ENCODE measurements around the gene SFI1.
"Not testable (repeated sequence)": the region's sequence is repeated elsewhere in the genome, so short reads cannot be mapped to it uniquely, and the experiment has no call there.

Gene SFI1

GRCh38 chr22:31504282-31504681 lies 7.9 kb downstream of the SFI1 start:
- H3K4me3 ChIP-seq (replicated peaks; ENCODE audit: low read depth, low read length): no peak overlapping the region
- DNase-seq (ENCODE audit: low read depth): peak; percentile 62
- no peak for TF ChIP-seq CTCF (IDR thresholded peaks at IDR 0.05; ENCODE audit: low read length, missing control alignments)

- DNase-seq (ENCODE audit: low read depth); H3K4me3 ChIP-seq (replicated peaks; ENCODE audit: low read depth, low read length): not testable (repeated sequence)
Measured at GRCh38 chr22:31507517-31507916, 11.2 kb downstream of the SFI1 start.

- DNase-seq (ENCODE audit: low read depth): no peak
- no peak overlapping the region for H3K4me3 ChIP-seq (replicated peaks; ENCODE audit: low read depth, low read length)
- no peak for TF ChIP-seq CTCF (IDR thresholded peaks at IDR 0.05; ENCODE audit: low read length, missing control alignments)
Measured at GRCh38 chr22:31508536-31508935, 12.2 kb downstream of the SFI1 start.

- no peak for TF ChIP-seq CTCF (IDR thresholded peaks at IDR 0.05; ENCODE audit: low read length, missing control alignments)
- no peak overlapping the region for H3K4me3 ChIP-seq (replicated peaks; ENCODE audit: low read depth, low read length)
- no peak for DNase-seq (ENCODE audit: low read depth)
Measured at GRCh38 chr22:31509061-31509762, 12.9 kb downstream of the SFI1 start.

GRCh38 chr22:31520051-31520450 lies 23.7 kb downstream of the SFI1 start:
- no peak overlapping the region for H3K4me3 ChIP-seq (replicated peaks; ENCODE audit: low read depth, low read length)
- no peak for TF ChIP-seq CTCF (IDR thresholded peaks at IDR 0.05; ENCODE audit: low read length, missing control alignments)
- no peak for DNase-seq (ENCODE audit: low read depth)

GRCh38 chr22:31524132-31524531 lies 27.8 kb downstream of the SFI1 start:
- not testable (repeated sequence) for DNase-seq (ENCODE audit: low read depth); H3K4me3 ChIP-seq (replicated peaks; ENCODE audit: low read depth, low read length)

- H3K4me3 ChIP-seq (replicated peaks; ENCODE audit: low read depth, low read length): no peak overlapping the region
- DNase-seq (ENCODE audit: low read depth): no peak
- TF ChIP-seq CTCF (IDR thresholded peaks at IDR 0.05; ENCODE audit: low read length, missing control alignments): no peak
Measured at GRCh38 chr22:31526270-31526669, 29.9 kb downstream of the SFI1 start.

GRCh38 chr22:31530823-31531195 lies 34.5 kb downstream of the SFI1 start:
- DNase-seq (ENCODE audit: low read depth): peak; percentile 54
- TF ChIP-seq CTCF (IDR thresholded peaks at IDR 0.05; ENCODE audit: low read length, missing control alignments): no peak
- no peak overlapping the region for H3K4me3 ChIP-seq (replicated peaks; ENCODE audit: low read depth, low read length)
